ENCODE data around the gene DCST2.

GRCh38 chr1:155073377-155074242 is 40.0 kb upstream of the DCST2 start:
- no peak for TF ChIP-seq CTCF (IDR thresholded peaks at IDR 0.05)
- TF ChIP-seq POLR2A (IDR thresholded peaks at IDR 0.05) = no peak
